Endodermal cell (in vitro differentiated cells): Measurements from ENCODE around the gene POLD2. TPM values are rescaled to one million over a fixed set of nuclear protein-coding genes. Genes with fewer than 3 reads are reported as not detected.

ENCODE experiments used
- DNase-seq: peaks from one replicate; pipeline ENCODE4 v3.0.0-alpha.2; 2017
- H3K27ac ChIP-seq: 2 replicates; pipeline ENCODE4 v1.5.1; 2013; ENCODE audit warnings: mild to moderate bottlenecking, low read depth, low read length, moderate library complexity
- H3K27me3 ChIP-seq: 2 replicates; pipeline ENCODE4 v1.6.1; 2013; ENCODE audit warnings: mild to moderate bottlenecking, low read length, moderate library complexity; ENCODE audit not compliant: insufficient read depth, control insufficient read depth, poor library complexity, severe bottlenecking
- H3K36me3 ChIP-seq: 2 replicates; pipeline ENCODE4 v1.7.0; 2013; ENCODE audit warnings: mild to moderate bottlenecking, low read length, moderate library complexity; ENCODE audit not compliant: control insufficient read depth, insufficient read depth
- H3K4me1 ChIP-seq: one replicate; pipeline ENCODE4 v1.7.0; 2013; ENCODE audit warnings: low read length; ENCODE audit not compliant: control insufficient read depth, insufficient read depth
- H3K4me3 ChIP-seq: 2 replicates; pipeline ENCODE4 v1.5.1; 2013; ENCODE audit warnings: mild to moderate bottlenecking, low read length, moderate library complexity
- H3K9ac ChIP-seq: 2 replicates; pipeline ENCODE4 v1.6.1; 2013; ENCODE audit warnings: mild to moderate bottlenecking, low read length, moderate library complexity; ENCODE audit not compliant: poor library complexity, severe bottlenecking; ENCODE audit errors: extremely low read depth
- H3K9me3 ChIP-seq: 2 replicates; pipeline ENCODE4 v1.6.1; 2013; ENCODE audit warnings: mild to moderate bottlenecking, low read length, moderate library complexity; ENCODE audit not compliant: control insufficient read depth
- H3K27ac Mint-ChIP-seq: 2 replicates; pipeline ENCODE4 v1.8.0; 2020; ENCODE audit warnings: mixed read lengths
- H3K27me3 Mint-ChIP-seq: 2 replicates; pipeline ENCODE4 v1.8.0; 2021; ENCODE audit warnings: mild to moderate bottlenecking, mixed read lengths; ENCODE audit not compliant: insufficient read depth
- H3K36me3 Mint-ChIP-seq: 2 replicates; pipeline ENCODE4 v1.8.0; 2020; ENCODE audit warnings: low read depth, mixed read lengths
- H3K4me1 Mint-ChIP-seq: 2 replicates; pipeline ENCODE4 v1.8.0; 2020; ENCODE audit warnings: mixed read lengths
- H3K4me3 Mint-ChIP-seq: 2 replicates; pipeline ENCODE4 v1.8.0; 2020; ENCODE audit warnings: mild to moderate bottlenecking, moderate library complexity, mixed read lengths
- H3K9me3 Mint-ChIP-seq: 2 replicates; pipeline ENCODE4 v1.8.0; 2020; ENCODE audit warnings: mild to moderate bottlenecking, mixed read lengths
- WGBS, 2 experiments: methylation state at CpG; one replicate each; pipeline versions ENCODE4 v1.1.5 to v1.1.7; 2013; ENCODE audit warnings: missing lambda C conversion rate in 2 of 2, mixed read lengths in 1 of 2; ENCODE audit not compliant: insufficient coverage in 1 of 2, insufficient read length in 1 of 2; 5-methylcytosine and 5-hydroxymethylcytosine counted together
- total RNA-seq, 2 donors: library from RNA; stranded (reverse); fragmentation: NEBNext Ultra II Directional in 1 of 2; extraction: Animal tissue kit (Norgen Biotek cat#: 25700) in 1 of 2; gene quantifications; 2 replicates in 1 of 2; 3 replicates in 1 of 2; pipeline ENCODE4 v1.2.1, GENCODE V29; 2021
- TF ChIP-seq, protein P1 (sequence below): fragments of 200-600 bp; sonication (generic); conservative IDR thresholded peaks from 2 replicates; pipeline ENCODE4 v1.5.0; 2021; ENCODE audit warnings: antibody characterized with exemption, mild to moderate bottlenecking

POLD2 gene
- total RNA-seq, 2 donors from 2014 or later, result 127 to 141 TPM

DNA sequence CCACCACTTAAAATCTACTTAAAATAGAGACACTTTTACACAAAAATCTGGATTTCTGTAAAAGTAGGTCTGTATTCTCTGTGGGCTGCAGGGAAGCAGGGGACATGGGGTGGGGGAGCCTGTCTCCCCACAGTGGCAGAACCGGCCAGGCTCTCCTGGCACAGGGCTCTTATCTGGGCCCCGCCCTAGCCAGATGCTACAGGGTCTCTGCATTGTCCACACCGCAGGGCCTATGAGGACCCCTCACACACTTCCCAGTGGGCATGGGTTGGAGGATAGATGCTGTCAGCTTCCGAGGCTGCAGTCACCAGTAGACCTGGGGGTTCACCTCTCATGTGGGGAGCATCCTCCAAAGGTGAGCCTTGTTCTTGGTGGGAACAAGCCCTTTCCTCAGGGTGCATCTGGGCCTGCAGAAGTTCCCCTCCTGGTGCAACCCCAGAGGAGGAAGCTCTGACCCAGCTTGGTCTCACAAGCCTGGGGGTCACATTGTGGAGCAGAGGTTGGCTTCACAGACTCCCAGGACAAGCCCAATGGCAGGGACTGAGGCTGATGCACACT lies 33.2 kb upstream of the POLD2 start:
- Histone ChIP-seq H3K9ac (no peak overlapping the region), H3K27ac (no peak overlapping the region), H3K4me3 (no peak overlapping the region), H3K9me3 (no peaks in the 10 kb centered on the region), H3K4me1 (no peaks in the 10 kb centered on the region), H3K27me3 (no peaks in the 10 kb centered on the region), H3K36me3 (no peaks in the 10 kb centered on the region)
- H3K4me1 Mint-ChIP-seq, result no peaks in the 10 kb centered on the region
- peak; percentile 29 for DNase-seq
- TF ChIP-seq, protein P1, sequence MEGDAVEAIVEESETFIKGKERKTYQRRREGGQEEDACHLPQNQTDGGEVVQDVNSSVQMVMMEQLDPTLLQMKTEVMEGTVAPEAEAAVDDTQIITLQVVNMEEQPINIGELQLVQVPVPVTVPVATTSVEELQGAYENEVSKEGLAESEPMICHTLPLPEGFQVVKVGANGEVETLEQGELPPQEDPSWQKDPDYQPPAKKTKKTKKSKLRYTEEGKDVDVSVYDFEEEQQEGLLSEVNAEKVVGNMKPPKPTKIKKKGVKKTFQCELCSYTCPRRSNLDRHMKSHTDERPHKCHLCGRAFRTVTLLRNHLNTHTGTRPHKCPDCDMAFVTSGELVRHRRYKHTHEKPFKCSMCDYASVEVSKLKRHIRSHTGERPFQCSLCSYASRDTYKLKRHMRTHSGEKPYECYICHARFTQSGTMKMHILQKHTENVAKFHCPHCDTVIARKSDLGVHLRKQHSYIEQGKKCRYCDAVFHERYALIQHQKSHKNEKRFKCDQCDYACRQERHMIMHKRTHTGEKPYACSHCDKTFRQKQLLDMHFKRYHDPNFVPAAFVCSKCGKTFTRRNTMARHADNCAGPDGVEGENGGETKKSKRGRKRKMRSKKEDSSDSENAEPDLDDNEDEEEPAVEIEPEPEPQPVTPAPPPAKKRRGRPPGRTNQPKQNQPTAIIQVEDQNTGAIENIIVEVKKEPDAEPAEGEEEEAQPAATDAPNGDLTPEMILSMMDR, result no peak
- no peak overlapping the region for H3K27ac Mint-ChIP-seq
- no peaks in the 10 kb centered on the region for H3K9me3 Mint-ChIP-seq
- no peaks in the 10 kb centered on the region for H3K27me3 Mint-ChIP-seq
- H3K36me3 Mint-ChIP-seq, result no peaks in the 10 kb centered on the region
- H3K4me3 Mint-ChIP-seq, result no peak overlapping the region
- 93 to 94% methylated on average over 2 to 4 of the region's 4 CpGs for WGBS, 2 experiments

DNA sequence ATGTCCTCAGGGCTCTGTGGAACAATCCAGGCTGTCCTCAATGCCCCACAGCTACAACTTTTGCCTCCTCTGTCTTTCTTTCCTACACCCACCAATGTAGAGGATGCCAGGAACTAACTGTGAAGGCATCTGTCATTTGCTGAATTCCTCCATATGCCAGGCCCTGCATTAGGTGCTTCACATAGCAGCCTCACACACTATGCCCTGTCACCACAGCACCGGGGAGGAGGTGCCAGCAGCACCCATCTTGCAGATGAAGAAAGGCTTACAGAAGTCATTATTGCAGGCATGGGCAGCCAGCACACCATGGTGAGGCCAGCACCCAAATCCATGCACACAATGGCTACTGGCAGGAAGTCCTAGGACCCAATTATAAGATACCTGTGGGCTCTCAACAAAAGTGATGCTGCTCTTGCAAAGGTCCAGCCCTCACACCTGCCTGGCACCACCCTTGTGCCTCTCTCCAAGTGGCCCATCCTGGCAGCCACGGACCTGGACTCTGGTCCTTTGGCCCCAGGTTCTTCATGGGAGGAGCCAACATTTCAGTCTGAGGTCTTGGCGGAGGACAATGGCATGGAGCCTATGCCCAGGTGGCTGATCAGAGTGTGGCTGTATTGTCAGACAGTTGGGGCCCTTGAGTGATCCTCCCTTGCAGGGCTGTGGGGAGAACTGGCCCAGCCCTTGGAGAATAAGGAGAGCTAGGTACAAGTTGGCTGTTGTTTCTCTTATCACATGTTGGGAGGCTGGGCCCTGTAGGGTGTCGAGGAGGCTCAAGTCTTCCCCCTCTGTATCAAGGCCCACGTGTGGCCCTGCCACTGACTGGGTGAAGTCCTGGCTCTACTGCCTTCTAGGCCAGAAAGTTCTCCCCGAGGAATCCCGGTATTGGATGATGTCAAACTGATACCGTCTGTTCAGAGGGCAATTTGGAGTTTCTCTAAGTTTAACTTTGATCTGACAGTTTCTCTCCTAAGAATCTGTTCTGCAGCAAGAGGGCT lies 32.1 kb upstream of the POLD2 start:
- no peak overlapping the region for H3K27ac Mint-ChIP-seq
- no peak overlapping the region for H3K4me3 Mint-ChIP-seq
- no peaks in the 10 kb centered on the region for H3K9me3 Mint-ChIP-seq
- no peaks in the 10 kb centered on the region for H3K27me3 ChIP-seq
- no peaks in the 10 kb centered on the region for H3K4me1 ChIP-seq
- H3K36me3 Mint-ChIP-seq, result no peaks in the 10 kb centered on the region
- DNase-seq, result peak; percentile 29
- H3K4me3 ChIP-seq, result no peak overlapping the region
- TF ChIP-seq, protein P1, result no peak
- 92 to 94% methylated on average over 8 of the region's 8 CpGs for WGBS, 2 experiments
- no peak overlapping the region for H3K27ac ChIP-seq
- H3K9me3 ChIP-seq, result no peaks in the 10 kb centered on the region
- no peaks in the 10 kb centered on the region for H3K27me3 Mint-ChIP-seq
- no peaks in the 10 kb centered on the region for H3K36me3 ChIP-seq
- no peaks in the 10 kb centered on the region for H3K4me1 Mint-ChIP-seq
- no peak overlapping the region for H3K9ac ChIP-seq

DNA sequence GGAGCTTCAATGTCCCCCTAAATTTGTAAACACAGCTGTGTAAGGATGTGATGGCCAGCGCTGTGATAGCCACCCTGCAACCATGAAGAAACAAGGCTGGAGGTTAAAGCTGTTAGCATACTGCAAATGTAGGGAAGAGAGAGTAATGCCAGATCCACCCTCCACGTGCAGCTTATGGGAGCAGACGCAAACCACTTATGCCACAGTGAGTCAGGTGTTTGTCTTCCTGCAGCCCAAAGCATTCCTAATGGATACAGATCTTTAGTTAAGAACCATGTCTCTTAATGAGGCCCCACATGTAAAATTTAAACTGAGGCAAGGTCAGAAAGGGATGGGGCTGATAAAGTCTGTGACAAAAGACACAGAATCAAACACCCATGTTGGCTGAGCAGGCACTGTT lies 31.4 kb upstream of the POLD2 start:
- H3K4me3 ChIP-seq, result no peak overlapping the region
- no peaks in the 10 kb centered on the region for H3K4me1 ChIP-seq
- no peaks in the 10 kb centered on the region for H3K4me1 Mint-ChIP-seq
- H3K36me3 Mint-ChIP-seq, result no peaks in the 10 kb centered on the region
- 96 to 97% methylated on average over 3 of the region's 3 CpGs for WGBS, 2 experiments
- H3K4me3 Mint-ChIP-seq, result no peak overlapping the region
- no peaks in the 10 kb centered on the region for H3K36me3 ChIP-seq
- no peak overlapping the region for H3K9ac ChIP-seq
- no peak overlapping the region for H3K27ac Mint-ChIP-seq
- no peaks in the 10 kb centered on the region for H3K9me3 ChIP-seq
- no peaks in the 10 kb centered on the region for H3K27me3 ChIP-seq
- no peaks in the 10 kb centered on the region for H3K27me3 Mint-ChIP-seq
- no peaks in the 10 kb centered on the region for H3K9me3 Mint-ChIP-seq
- H3K27ac ChIP-seq, result no peak overlapping the region
- peak; percentile 14 for DNase-seq
- TF ChIP-seq, protein P1, result no peak
